ENCODE data around the gene ARID1B. TPM values are rescaled to one million over a fixed set of nuclear protein-coding genes. Genes with fewer than 3 reads are reported as not detected.

Gene ARID1B
- total RNA-seq, 1 donor from 2014 or later: 155 TPM

- no peaks in the 10 kb centered on the region for H3K4me1 Mint-ChIP-seq
- H3K9me3 Mint-ChIP-seq: no peaks in the 10 kb centered on the region
- H3K4me3 Mint-ChIP-seq: no peak overlapping the region
- peaks cover 6% of the 10 kb centered on the region for H3K36me3 Mint-ChIP-seq
- no peak overlapping the region for H3K27ac Mint-ChIP-seq
- DNase-seq (ENCODE audit: low spot score in 2 of 2, unreplicated experiment in 2 of 2): no peak
- no peak for TF ChIP-seq CTCF (IDR thresholded peaks at IDR 0.05; ENCODE audit: unreplicated experiment)
- H3K27me3 Mint-ChIP-seq (ENCODE audit: low read depth): no peaks in the 10 kb centered on the region
Measured at GRCh38 chr6:157177731-157178336, 400.7 kb downstream of the ARID1B start.

GRCh38 chr6:157181649-157182048 lies 404.5 kb downstream of the ARID1B start:
- H3K27me3 Mint-ChIP-seq (ENCODE audit: low read depth): no peaks in the 10 kb centered on the region
- no peak overlapping the region for H3K27ac Mint-ChIP-seq

GRCh38 chr6:157182503-157183264 lies 405.5 kb downstream of the ARID1B start:
- H3K4me3 Mint-ChIP-seq: no peak overlapping the region

More at GRCh38 chr6:157181649-157182048, 404.5 kb downstream of the ARID1B start:
- TF ChIP-seq CTCF (IDR thresholded peaks at IDR 0.05; ENCODE audit: unreplicated experiment): no peak
- no peak overlapping the region for H3K4me3 Mint-ChIP-seq
- H3K36me3 Mint-ChIP-seq: peaks cover 21% of the 10 kb centered on the region
- no peaks in the 10 kb centered on the region for H3K9me3 Mint-ChIP-seq
- no peak for DNase-seq (ENCODE audit: low spot score in 2 of 2, unreplicated experiment in 2 of 2)
- H3K4me1 Mint-ChIP-seq: peaks cover 17% of the 10 kb centered on the region

GRCh38 chr6:157184202-157185015 lies 407.2 kb downstream of the ARID1B start:
- peak overlapping the region; percentile 84 for H3K27ac Mint-ChIP-seq
- H3K4me1 Mint-ChIP-seq: peaks cover 30% of the 10 kb centered on the region
- H3K9me3 Mint-ChIP-seq: no peaks in the 10 kb centered on the region
- peak overlapping the region; percentile 50 for H3K4me3 Mint-ChIP-seq
- H3K27me3 Mint-ChIP-seq (ENCODE audit: low read depth): no peaks in the 10 kb centered on the region
- peaks cover 21% of the 10 kb centered on the region for H3K36me3 Mint-ChIP-seq
- peak; percentile 67 for TF ChIP-seq CTCF (IDR thresholded peaks at IDR 0.05; ENCODE audit: unreplicated experiment)
- DNase-seq (ENCODE audit: low spot score in 2 of 2, unreplicated experiment in 2 of 2): peak in 1 of 2 experiments; percentile 69

More at GRCh38 chr6:157182503-157183264, 405.5 kb downstream of the ARID1B start:
- H3K4me1 Mint-ChIP-seq: peaks cover 27% of the 10 kb centered on the region
- no peak overlapping the region for H3K27ac Mint-ChIP-seq
- TF ChIP-seq CTCF (IDR thresholded peaks at IDR 0.05; ENCODE audit: unreplicated experiment): no peak
- no peak for DNase-seq (ENCODE audit: low spot score in 2 of 2, unreplicated experiment in 2 of 2)
- H3K9me3 Mint-ChIP-seq: no peaks in the 10 kb centered on the region
- peaks cover 20% of the 10 kb centered on the region for H3K36me3 Mint-ChIP-seq
- no peaks in the 10 kb centered on the region for H3K27me3 Mint-ChIP-seq (ENCODE audit: low read depth)

GRCh38 chr6:157185171-157185570 lies 408.0 kb downstream of the ARID1B start:
- no peak for TF ChIP-seq CTCF (IDR thresholded peaks at IDR 0.05; ENCODE audit: unreplicated experiment)
- no peaks in the 10 kb centered on the region for H3K9me3 Mint-ChIP-seq
- H3K36me3 Mint-ChIP-seq: peaks cover 28% of the 10 kb centered on the region
- H3K4me1 Mint-ChIP-seq: peaks cover 30% of the 10 kb centered on the region
- peak overlapping the region; percentile 84 for H3K27ac Mint-ChIP-seq
- no peak for DNase-seq (ENCODE audit: low spot score in 2 of 2, unreplicated experiment in 2 of 2)
- no peaks in the 10 kb centered on the region for H3K27me3 Mint-ChIP-seq (ENCODE audit: low read depth)
- H3K4me3 Mint-ChIP-seq: no peak overlapping the region
